K562 treated with DMSO at 1 percent for 24 hours (cell line): Measurements from ENCODE around the gene TANK. TPM values are rescaled to one million over a fixed set of nuclear protein-coding genes. Genes with fewer than 3 reads are reported as not detected.

Source experiments
- total RNA-seq: library from RNA; unstranded; fragments of 300-600 nt; gene quantifications from 2 replicates; pipeline ENCODE4 v1.2.3, GENCODE V29; 2022; ENCODE audit warnings: low read depth; ENCODE audit not compliant: insufficient read depth

Gene TANK, protein sequence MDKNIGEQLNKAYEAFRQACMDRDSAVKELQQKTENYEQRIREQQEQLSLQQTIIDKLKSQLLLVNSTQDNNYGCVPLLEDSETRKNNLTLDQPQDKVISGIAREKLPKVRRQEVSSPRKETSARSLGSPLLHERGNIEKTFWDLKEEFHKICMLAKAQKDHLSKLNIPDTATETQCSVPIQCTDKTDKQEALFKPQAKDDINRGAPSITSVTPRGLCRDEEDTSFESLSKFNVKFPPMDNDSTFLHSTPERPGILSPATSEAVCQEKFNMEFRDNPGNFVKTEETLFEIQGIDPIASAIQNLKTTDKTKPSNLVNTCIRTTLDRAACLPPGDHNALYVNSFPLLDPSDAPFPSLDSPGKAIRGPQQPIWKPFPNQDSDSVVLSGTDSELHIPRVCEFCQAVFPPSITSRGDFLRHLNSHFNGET
- total RNA-seq: 27.1 and 36.9 TPM in 2 replicates

DNA sequence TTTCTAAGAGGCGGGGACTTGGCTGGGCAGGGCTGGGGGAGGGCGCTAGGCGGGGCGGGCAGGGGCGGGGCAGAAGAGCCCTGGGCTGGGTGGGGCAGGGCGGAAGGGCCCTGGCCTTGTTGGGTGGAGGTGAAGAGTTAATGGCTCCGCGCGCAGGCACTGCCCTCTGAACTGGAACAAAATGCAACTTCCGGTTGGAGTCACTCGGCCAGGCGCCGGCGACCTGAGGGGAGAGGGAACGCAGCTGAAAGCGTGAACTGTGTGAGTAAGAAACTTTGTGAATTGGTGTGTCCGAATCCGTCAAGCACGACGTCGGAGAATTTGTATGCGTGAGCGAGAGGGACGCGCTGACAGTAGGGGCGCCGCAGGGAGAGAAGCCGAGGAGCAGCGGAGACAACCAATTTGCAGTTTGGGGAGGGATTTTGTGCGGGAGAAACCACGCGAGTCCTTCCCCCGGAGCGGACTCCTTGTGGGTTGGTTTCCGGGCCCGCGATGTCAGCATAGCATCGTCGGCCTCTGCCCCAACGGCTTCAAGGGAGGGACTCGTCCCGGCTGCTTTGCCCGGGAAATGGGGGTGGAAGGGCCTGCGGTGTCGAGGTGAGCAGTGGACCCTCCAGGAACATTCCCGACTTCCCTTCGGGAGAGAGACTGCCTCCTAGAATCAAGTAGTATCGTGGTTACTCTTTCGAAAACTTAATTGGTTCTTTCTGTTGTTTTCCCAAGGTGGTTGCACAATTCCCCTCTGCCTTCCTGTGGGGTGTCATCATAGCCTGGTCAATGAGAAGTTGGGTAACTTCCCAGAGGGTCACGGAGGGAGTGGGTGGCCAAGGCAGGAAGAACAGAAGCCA is at the start of gene TANK:
TANK (plus strand) TSS at position 203 of the 848 bp plus-strand sequence. CDS start 19,235 bp downstream, outside the sequence.

Other genes with a start within 250 kb of the TANK start
- gene PSMD14, start 148.0 kb downstream of the TANK start, total RNA-seq: 63.0 and 78.1 TPM in 2 replicates